Measurements from ENCODE around the gene WDR64.

WDR64 gene

GRCh38 chr1:241828463-241829021 lies 176.5 kb downstream of the WDR64 start:
- TF ChIP-seq CTCF (IDR thresholded peaks at IDR 0.05; ENCODE audit: borderline replicate concordance, insufficient read depth, low read depth, low read length): no peak
- H3K4me3 ChIP-seq (ENCODE audit: low read depth, low read length): no peak overlapping the region

GRCh38 chr1:241829468-241829867 lies 177.4 kb downstream of the WDR64 start:
- H3K4me3 ChIP-seq (ENCODE audit: low read depth, low read length): no peak overlapping the region
- no peak for TF ChIP-seq CTCF (IDR thresholded peaks at IDR 0.05; ENCODE audit: borderline replicate concordance, insufficient read depth, low read depth, low read length)

GRCh38 chr1:241834733-241835377 lies 182.8 kb downstream of the WDR64 start:
- no peak overlapping the region for H3K4me3 ChIP-seq (ENCODE audit: low read depth, low read length)
- peak; percentile 45; the same call in 1 of the 2 replicates for TF ChIP-seq CTCF (IDR thresholded peaks at IDR 0.05; ENCODE audit: borderline replicate concordance, insufficient read depth, low read depth, low read length)

DNA sequence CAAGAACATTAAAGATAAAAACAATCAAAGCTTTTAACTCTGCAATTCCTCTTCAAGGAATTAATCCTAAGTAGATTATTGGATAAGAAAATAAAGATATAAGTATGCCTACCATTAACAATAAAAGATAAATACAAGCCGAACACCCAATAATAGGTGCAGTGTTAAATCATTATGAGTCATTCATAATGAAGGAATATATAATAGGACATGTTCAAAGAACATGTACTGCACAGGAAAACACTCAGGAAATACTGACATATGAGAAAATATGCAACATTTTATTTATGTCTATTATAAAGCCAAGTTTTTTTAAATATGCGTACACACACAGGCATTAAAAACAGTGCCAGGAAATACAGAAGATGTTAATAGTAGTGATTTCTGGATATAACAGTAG lies 184.9 kb downstream of the WDR64 start:
- no peak for TF ChIP-seq CTCF (IDR thresholded peaks at IDR 0.05; ENCODE audit: borderline replicate concordance, insufficient read depth, low read depth, low read length)

DNA sequence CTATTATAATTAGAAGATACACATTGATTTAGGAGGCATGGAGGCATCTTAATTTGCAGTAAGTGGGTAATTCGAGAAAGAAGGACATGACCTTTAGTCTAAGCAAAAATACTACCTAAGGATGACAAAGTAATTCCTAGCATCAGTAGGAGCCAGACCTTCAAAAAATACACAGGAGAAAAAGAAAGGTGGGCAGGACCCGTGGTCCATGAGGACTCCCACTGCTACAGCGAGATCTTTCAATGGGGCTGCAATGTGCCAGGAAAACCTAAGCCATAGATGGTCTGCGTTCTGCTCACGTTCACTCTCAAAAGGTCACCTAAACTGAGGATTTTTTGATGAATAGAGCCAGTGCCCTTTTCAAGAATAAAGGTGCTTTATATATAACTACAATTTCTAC lies 185.3 kb downstream of the WDR64 start:
- TF ChIP-seq CTCF (IDR thresholded peaks at IDR 0.05; ENCODE audit: borderline replicate concordance, insufficient read depth, low read depth, low read length): no peak
- H3K4me3 ChIP-seq (ENCODE audit: low read depth, low read length): no peak overlapping the region

More for the DNA sequence above, 184.9 kb downstream of the WDR64 start:
- H3K4me3 ChIP-seq (ENCODE audit: low read depth, low read length): no peak overlapping the region

GRCh38 chr1:241837901-241838300 lies 185.8 kb downstream of the WDR64 start:
- no peak for TF ChIP-seq CTCF (IDR thresholded peaks at IDR 0.05; ENCODE audit: borderline replicate concordance, insufficient read depth, low read depth, low read length)

DNA sequence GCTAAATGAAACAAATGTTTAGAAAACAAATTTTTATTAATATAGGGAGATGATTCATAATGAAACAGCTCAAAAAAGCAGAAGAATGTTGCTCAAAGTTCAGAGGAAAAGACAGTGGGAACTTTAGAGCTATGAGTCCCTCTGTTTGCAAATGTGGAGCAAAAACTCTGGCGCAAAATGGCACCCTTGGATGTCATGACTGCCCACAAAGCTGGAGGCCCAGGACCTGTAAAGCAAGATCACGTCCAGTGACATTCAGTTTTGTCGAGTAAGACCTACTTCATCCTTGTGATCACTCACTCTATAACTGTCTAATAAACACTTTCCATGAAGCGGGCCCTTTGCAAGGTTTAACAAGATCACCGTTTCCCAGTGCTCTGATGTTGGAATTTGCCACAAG lies 186.8 kb downstream of the WDR64 start:
- no peak overlapping the region for H3K4me3 ChIP-seq (ENCODE audit: low read depth, low read length)
- no peak for TF ChIP-seq CTCF (IDR thresholded peaks at IDR 0.05; ENCODE audit: borderline replicate concordance, insufficient read depth, low read depth, low read length)

More at GRCh38 chr1:241837901-241838300, 185.8 kb downstream of the WDR64 start:
- H3K4me3 ChIP-seq (ENCODE audit: low read depth, low read length): no peak overlapping the region
